ENCODE measurements around the gene FABP3.

DNA sequence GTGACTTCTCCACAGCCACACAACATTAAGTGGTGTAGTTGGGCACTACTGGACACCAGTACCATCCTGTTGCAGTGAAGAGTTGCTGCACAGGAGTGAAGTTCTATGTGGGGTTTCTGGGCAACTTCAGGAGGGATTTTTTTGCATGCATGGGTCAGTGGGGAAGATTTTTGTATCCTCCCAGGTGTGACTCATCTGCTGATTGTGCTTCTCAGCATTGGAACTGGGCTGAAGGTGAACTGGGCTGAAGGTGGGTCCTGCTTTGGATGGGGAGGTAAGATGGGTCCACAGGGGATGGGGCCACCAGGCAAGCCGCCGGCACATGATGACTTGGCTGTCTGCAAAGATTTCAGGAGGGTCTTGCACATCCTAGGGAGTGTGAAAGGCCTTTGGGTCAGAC lies 42.8 kb upstream of the FABP3 start:
- TF ChIP-seq, protein P1, sequence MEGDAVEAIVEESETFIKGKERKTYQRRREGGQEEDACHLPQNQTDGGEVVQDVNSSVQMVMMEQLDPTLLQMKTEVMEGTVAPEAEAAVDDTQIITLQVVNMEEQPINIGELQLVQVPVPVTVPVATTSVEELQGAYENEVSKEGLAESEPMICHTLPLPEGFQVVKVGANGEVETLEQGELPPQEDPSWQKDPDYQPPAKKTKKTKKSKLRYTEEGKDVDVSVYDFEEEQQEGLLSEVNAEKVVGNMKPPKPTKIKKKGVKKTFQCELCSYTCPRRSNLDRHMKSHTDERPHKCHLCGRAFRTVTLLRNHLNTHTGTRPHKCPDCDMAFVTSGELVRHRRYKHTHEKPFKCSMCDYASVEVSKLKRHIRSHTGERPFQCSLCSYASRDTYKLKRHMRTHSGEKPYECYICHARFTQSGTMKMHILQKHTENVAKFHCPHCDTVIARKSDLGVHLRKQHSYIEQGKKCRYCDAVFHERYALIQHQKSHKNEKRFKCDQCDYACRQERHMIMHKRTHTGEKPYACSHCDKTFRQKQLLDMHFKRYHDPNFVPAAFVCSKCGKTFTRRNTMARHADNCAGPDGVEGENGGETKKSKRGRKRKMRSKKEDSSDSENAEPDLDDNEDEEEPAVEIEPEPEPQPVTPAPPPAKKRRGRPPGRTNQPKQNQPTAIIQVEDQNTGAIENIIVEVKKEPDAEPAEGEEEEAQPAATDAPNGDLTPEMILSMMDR (IDR thresholded peaks at IDR 0.05; ENCODE audit: low read depth, low read length), result no peak
- no peak for TF ChIP-seq EZH2phosphoT487 (IDR thresholded peaks at IDR 0.05; ENCODE audit: low read depth)
